Stomach smooth muscle (tissue), 2 donors: ENCODE measurements around the gene TCP11.
A peak's percentile ranks its signal among the peaks of the same experiment; 100 is the strongest.

Experiments
- H3K27ac ChIP-seq: one replicate; pipeline ENCODE4 v1.7.0; 2013; ENCODE audit warnings: mild to moderate bottlenecking, low read length, inconsistent platforms
- H3K27me3 ChIP-seq, 2 donors: one replicate each; pipeline ENCODE4 v1.7.0; 2013; ENCODE audit warnings: low read length in 2 of 2; ENCODE audit not compliant: insufficient read depth in 2 of 2, control insufficient read depth in 1 of 2
- H3K36me3 ChIP-seq, 2 donors: one replicate each; pipeline ENCODE4 v1.7.0; 2013; ENCODE audit warnings: low read length in 2 of 2; ENCODE audit not compliant: control insufficient read depth in 2 of 2, insufficient read depth in 2 of 2
- H3K4me1 ChIP-seq: one replicate; pipeline ENCODE4 v1.7.0; 2013; ENCODE audit warnings: low read length; ENCODE audit not compliant: control insufficient read depth, insufficient read depth
- H3K4me3 ChIP-seq, 2 donors: one replicate each; pipeline ENCODE4 v1.7.0; 2013; ENCODE audit warnings: low read length in 2 of 2
- H3K9ac ChIP-seq, 2 donors: one replicate each; pipeline ENCODE4 v1.7.0; 2013; ENCODE audit warnings: low read length in 2 of 2, mild to moderate bottlenecking in 1 of 2
- H3K9me3 ChIP-seq, 2 donors: one replicate each; pipeline ENCODE4 v1.7.0; 2013; ENCODE audit warnings: low read length in 2 of 2; ENCODE audit not compliant: control insufficient read depth in 2 of 2
- donor health status: healthy.
- donor health status: Pancreatic carcinoma.

The TCP11 gene

DNA sequence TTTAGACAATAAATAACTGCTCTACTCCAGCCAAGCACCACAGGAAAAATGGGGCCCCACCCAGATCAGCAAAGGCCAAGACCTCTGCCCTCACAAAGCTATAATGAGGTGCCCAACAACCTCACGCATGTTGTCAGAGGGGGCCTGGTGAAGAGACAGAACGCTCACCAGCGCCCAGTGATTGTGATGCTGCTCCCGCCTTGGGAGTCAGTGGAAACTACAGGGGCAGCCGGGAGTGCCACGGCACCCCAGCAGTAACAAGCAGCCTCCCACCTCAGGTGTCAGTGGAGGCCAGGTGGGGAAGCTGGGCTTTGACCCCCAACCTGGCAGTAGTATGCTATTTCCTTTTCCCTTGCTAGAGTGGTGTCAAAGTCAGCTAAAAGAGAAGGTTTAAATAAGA lies 47.4 kb downstream of the TCP11 start:
- Histone ChIP-seq H3K9me3 (no peaks in the 10 kb centered on the region), H3K4me1 (peaks cover 48% of the 10 kb centered on the region), H3K9ac (no peak overlapping the region), H3K4me3 (no peak overlapping the region), H3K27me3 (no peaks in the 10 kb centered on the region), H3K27ac (no peak overlapping the region), H3K36me3 (peaks cover 7 to 9% of the 10 kb centered on the region in 2 donors)

DNA sequence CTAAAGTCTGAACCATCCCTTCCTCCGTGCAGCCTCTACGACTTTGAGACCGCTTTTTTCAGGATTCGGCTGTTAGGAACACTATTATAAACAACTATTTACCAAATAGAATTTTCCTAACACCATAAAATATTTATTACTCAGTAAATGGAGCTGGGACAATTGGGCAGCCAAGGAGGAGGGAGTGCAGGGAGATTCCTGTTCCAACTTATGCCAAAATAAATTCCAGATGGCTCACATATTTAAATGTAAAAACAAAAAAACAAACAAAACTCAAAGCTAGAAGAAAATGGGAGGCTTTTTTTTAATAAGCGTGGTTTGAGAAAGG lies 48.1 kb downstream of the TCP11 start:
- Histone ChIP-seq H3K36me3 (peaks cover 13 to 16% of the 10 kb centered on the region in 2 donors), H3K4me3 (no peak overlapping the region), H3K4me1 (peaks cover 55% of the 10 kb centered on the region), H3K27me3 (no peaks in the 10 kb centered on the region), H3K9me3 (no peaks in the 10 kb centered on the region), H3K27ac (peak overlapping the region; percentile 76), H3K9ac (no peak overlapping the region)

DNA sequence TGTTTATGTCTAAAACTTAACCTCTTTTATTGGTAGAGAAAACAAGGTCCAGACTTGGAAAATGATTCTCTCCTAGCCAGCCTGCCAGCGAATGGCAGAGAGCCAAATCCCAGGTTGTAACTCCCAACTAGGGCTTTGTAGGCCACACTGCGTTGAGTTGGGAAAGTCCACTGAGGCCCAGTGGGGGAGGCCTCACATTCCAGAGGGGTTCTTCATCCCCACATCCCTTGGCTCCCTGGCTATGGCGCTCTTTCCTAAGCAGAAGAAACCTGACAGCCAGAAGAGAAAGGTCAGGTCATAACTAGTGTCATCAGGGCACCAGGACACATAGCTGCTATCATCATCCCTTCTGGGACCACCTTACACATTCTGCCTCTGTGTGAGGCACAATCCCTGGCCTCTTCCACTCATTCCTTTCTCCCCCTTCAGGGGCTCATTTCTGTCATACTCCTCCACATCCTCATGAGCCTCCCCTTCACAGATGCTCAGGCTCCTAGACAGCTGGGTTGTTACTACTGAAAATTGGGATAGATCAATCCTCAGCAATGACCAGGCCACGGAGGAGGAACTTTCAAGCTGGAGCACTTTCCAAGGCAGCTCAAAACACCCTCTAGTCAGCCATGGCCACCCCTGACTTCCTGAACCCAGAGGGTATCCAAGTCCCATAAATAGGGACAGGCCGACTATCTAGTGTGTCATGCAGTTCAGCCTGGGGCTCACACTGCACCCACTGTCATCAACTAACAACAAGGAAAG lies 48.6 kb downstream of the TCP11 start:
- Histone ChIP-seq H3K27ac (peak overlapping the region; percentile 76), H3K4me1 (peaks cover 60% of the 10 kb centered on the region), H3K4me3 (no peak overlapping the region), H3K9ac (no peak overlapping the region), H3K9me3 (no peaks in the 10 kb centered on the region), H3K27me3 (no peaks in the 10 kb centered on the region), H3K36me3 (peaks cover 19 to 21% of the 10 kb centered on the region in 2 donors)

- Histone ChIP-seq H3K4me1 (peaks cover 68% of the 10 kb centered on the region), H3K9ac (no peak overlapping the region), H3K4me3 (peak overlapping the region in 1 of 2 donors; percentile 22), H3K9me3 (no peaks in the 10 kb centered on the region), H3K36me3 (peaks cover 25 to 31% of the 10 kb centered on the region in 2 donors), H3K27me3 (no peaks in the 10 kb centered on the region), H3K27ac (peak overlapping the region; percentile 76)
Observed at GRCh38 chr6:35091346-35092083, 49.6 kb downstream of the TCP11 start.

DNA sequence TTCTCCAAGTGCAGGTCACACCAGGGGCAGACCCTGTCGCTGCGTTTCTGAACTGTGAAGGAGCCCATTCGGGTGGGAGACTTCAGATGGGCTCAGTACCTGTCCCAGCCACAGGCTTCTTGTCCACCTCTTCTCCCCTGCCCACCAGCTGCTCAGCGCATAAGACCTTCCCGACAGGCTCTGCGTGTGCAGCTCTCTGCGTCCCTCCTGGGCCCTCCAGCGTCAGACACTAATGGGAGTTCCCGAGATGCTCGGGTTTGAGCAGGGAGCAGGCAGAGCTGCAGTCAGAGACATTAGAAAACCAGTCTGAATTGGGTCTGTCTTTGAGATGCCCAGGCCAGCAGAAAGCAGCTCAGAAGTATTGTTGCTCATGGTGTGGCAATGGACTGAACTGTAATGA lies 50.4 kb downstream of the TCP11 start:
- peaks cover 71% of the 10 kb centered on the region for H3K4me1 ChIP-seq
- peak overlapping the region; percentile 76 for H3K27ac ChIP-seq
- no peak overlapping the region for H3K4me3 ChIP-seq
- H3K27me3 ChIP-seq: no peaks in the 10 kb centered on the region
- peaks cover 32 to 38% of the 10 kb centered on the region in 2 donors for H3K36me3 ChIP-seq
- no peak overlapping the region for H3K9ac ChIP-seq
- no peaks in the 10 kb centered on the region for H3K9me3 ChIP-seq

GRCh38 chr6:35089935-35090505 lies 51.1 kb downstream of the TCP11 start:
- Histone ChIP-seq H3K9me3 (no peaks in the 10 kb centered on the region), H3K4me1 (peaks cover 69% of the 10 kb centered on the region), H3K9ac (peak overlapping the region in 1 of 2 donors; percentile 36), H3K4me3 (no peak overlapping the region), H3K27me3 (no peaks in the 10 kb centered on the region), H3K36me3 (peaks cover 39 to 45% of the 10 kb centered on the region in 2 donors), H3K27ac (peak overlapping the region; percentile 76)

DNA sequence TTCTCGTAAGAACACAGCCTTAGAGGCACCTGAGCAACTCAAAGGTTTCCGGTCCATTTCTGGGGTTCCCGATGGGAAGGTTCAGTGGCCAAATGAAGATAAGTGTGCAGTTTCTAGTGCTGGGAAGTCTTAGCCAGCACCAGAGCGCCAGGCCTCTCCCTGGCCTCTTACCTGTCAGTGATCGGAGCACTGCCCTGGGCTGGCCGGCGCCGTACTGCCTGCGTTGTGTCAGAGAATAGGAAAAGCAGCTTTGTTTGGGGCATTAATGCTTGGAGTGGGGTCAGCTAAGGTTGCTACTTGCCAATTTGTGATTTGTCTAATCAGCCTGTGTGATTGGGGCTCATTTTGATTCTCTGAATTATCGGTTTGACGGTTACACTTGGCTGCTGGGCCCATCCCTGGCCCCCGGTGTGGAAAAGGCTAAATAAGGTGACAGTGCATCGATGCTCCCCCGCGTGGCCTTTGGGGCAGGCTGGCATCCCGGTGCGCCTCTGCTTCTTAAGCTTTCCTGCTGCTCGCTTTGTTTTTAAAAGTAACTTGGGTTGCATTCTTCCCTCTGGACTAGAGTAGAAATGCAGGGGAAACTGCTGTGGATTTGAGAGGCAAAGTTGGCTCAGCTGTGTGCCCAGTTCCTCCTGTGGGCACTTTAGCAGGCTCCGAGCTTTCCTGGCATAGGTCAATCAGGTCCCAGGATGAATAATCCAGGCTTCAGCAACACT lies 51.8 kb downstream of the TCP11 start:
- Histone ChIP-seq H3K4me1 (peaks cover 75% of the 10 kb centered on the region), H3K36me3 (peaks cover 44 to 51% of the 10 kb centered on the region in 2 donors)

GRCh38 chr6:35088281-35089215 lies 52.6 kb downstream of the TCP11 start:
- H3K4me1 ChIP-seq: peaks cover 80% of the 10 kb centered on the region
- no peak overlapping the region for H3K4me3 ChIP-seq
- no peaks in the 10 kb centered on the region for H3K9me3 ChIP-seq
- peaks cover 50 to 54% of the 10 kb centered on the region in 2 donors for H3K36me3 ChIP-seq
- no peak overlapping the region for H3K9ac ChIP-seq
- H3K27me3 ChIP-seq: no peaks in the 10 kb centered on the region
- H3K27ac ChIP-seq: peak overlapping the region; percentile 76

More for the DNA sequence above, 51.8 kb downstream of the TCP11 start:
- Histone ChIP-seq H3K9me3 (no peaks in the 10 kb centered on the region), H3K4me3 (no peak overlapping the region), H3K27ac (peak overlapping the region; percentile 76), H3K27me3 (no peaks in the 10 kb centered on the region), H3K9ac (peak overlapping the region in 1 of 2 donors; percentile 36)

GRCh38 chr6:35087361-35088280 lies 53.5 kb downstream of the TCP11 start:
- peaks cover 55 to 62% of the 10 kb centered on the region in 2 donors for H3K36me3 ChIP-seq
- H3K4me1 ChIP-seq: peaks cover 78% of the 10 kb centered on the region
- H3K9me3 ChIP-seq: no peaks in the 10 kb centered on the region
- no peaks in the 10 kb centered on the region for H3K27me3 ChIP-seq
- no peak overlapping the region for H3K4me3 ChIP-seq
- H3K27ac ChIP-seq: peak overlapping the region; percentile 76
- H3K9ac ChIP-seq: no peak overlapping the region
